Measurements from ENCODE around the gene MACF1. TPM values are rescaled to one million over a fixed set of nuclear protein-coding genes. Genes with fewer than 3 reads are reported as not detected.

The MACF1 gene
- total and polyA plus RNA-seq, 8 donors: 16.8 to 662 (median 236) TPM

- 62 to 74% (median 68%) methylated on average over 6 of the region's 6 CpGs for WGBS, 5 donors
- intact Hi-C loops (cut with DNase I; ENCODE audit: low total_unique reads): no loop called here
- DNase-seq: no peak
- no peaks in the 10 kb centered on the region for H3K27me3 ChIP-seq
- H3K36me3 ChIP-seq: peaks cover 0 to 15% (median 13%) of the 10 kb centered on the region in 4 donors
- peak overlapping the region; percentile 70 to 89 (median 84) for H3K27ac ChIP-seq
- H3K4me3 ChIP-seq: no peak overlapping the region
- no peaks in the 10 kb centered on the region for H3K9me3 ChIP-seq
- TF ChIP-seq POLR2A (IDR thresholded peaks at IDR 0.05) (no peak), POLR2AphosphoS5 (IDR thresholded peaks at IDR 0.05) (peak in 1 of 3 donors; percentile 21), CTCF (IDR thresholded peaks at IDR 0.05) (no peak), EP300 (IDR thresholded peaks at IDR 0.05) (no peak)
- H3K4me1 ChIP-seq: peaks cover 59 to 84% (median 77%) of the 10 kb centered on the region in 4 donors
Measured at GRCh38 chr1:39394059-39394458, 189.6 kb downstream of the MACF1 start.

- H3K36me3 ChIP-seq: peaks cover 0 to 10% (median 9%) of the 10 kb centered on the region in 4 donors
- H3K4me3 ChIP-seq: no peak overlapping the region
- TF ChIP-seq CTCF (IDR thresholded peaks at IDR 0.05): no peak
- no peak for TF ChIP-seq POLR2A (IDR thresholded peaks at IDR 0.05)
- TF ChIP-seq POLR2AphosphoS5 (IDR thresholded peaks at IDR 0.05): peak in 2 of 3 donors; percentile 71 to 89
- H3K9me3 ChIP-seq: no peaks in the 10 kb centered on the region
- H3K27ac ChIP-seq: peak overlapping the region; percentile 70 to 89 (median 84)
- 8 to 28% (median 17%) methylated on average over 3 of the region's 3 CpGs for WGBS, 5 donors
- intact Hi-C loops (cut with DNase I; ENCODE audit: low total_unique reads): no loop called here
- peak in 1 of 2 donors; percentile 71 for DNase-seq
- peaks cover 63 to 90% (median 80%) of the 10 kb centered on the region in 4 donors for H3K4me1 ChIP-seq
- no peaks in the 10 kb centered on the region for H3K27me3 ChIP-seq
Measured at GRCh38 chr1:39394598-39394997, 190.1 kb downstream of the MACF1 start.

- peak in 1 of 2 donors; percentile 80 for DNase-seq
- WGBS, 5 donors: 0 to 15% (median 6%) methylated on average over 1 of the region's 1 CpG
- intact Hi-C loops (cut with DNase I; ENCODE audit: low total_unique reads): no loop called here
- Histone ChIP-seq H3K27ac (peak overlapping the region; percentile 57 to 89 (median 84)), H3K36me3 (peaks cover 0 to 2% (median 1%) of the 10 kb centered on the region in 4 donors), H3K9me3 (no peaks in the 10 kb centered on the region), H3K4me1 (peaks cover 63 to 98% (median 82%) of the 10 kb centered on the region in 4 donors), H3K4me3 (no peak overlapping the region), H3K27me3 (no peaks in the 10 kb centered on the region)
- no peak for TF ChIP-seq CTCF (IDR thresholded peaks at IDR 0.05)
- peak in 1 of 3 donors; percentile 49 for TF ChIP-seq POLR2AphosphoS5 (IDR thresholded peaks at IDR 0.05)
Measured at GRCh38 chr1:39395357-39395831, 190.9 kb downstream of the MACF1 start.

GRCh38 chr1:39396671-39397070 is 192.2 kb downstream of the MACF1 start:
- no peaks in the 10 kb centered on the region for H3K9me3 ChIP-seq
- 51 to 87% (median 81%) methylated on average over 5 of the region's 5 CpGs for WGBS, 5 donors
- no peak overlapping the region for H3K4me3 ChIP-seq
- peaks cover 63 to 87% (median 76%) of the 10 kb centered on the region in 4 donors for H3K4me1 ChIP-seq
- no peak for DNase-seq
- intact Hi-C loops (cut with DNase I; ENCODE audit: low total_unique reads): no loop called here
- TF ChIP-seq EP300 (IDR thresholded peaks at IDR 0.05) (no peak), POLR2AphosphoS5 (IDR thresholded peaks at IDR 0.05) (no peak), POLR2A (IDR thresholded peaks at IDR 0.05) (no peak), CTCF (IDR thresholded peaks at IDR 0.05) (no peak)
- H3K27me3 ChIP-seq: no peaks in the 10 kb centered on the region
- peak overlapping the region in 4 of 5 donors; percentile 82 to 89 (median 86) for H3K27ac ChIP-seq
- H3K36me3 ChIP-seq: no peaks in the 10 kb centered on the region
